Non-pigmented ciliary epithelial cell (primary cell): ENCODE data around the gene TEPSIN.
A peak's percentile ranks its signal among the peaks of the same experiment; 100 is the strongest.

Source experiments
- DNase-seq: peaks from one replicate; pipeline ENCODE4 v3.0.0-alpha.2; 2010; ENCODE audit warnings: low read depth

The TEPSIN gene

DNA sequence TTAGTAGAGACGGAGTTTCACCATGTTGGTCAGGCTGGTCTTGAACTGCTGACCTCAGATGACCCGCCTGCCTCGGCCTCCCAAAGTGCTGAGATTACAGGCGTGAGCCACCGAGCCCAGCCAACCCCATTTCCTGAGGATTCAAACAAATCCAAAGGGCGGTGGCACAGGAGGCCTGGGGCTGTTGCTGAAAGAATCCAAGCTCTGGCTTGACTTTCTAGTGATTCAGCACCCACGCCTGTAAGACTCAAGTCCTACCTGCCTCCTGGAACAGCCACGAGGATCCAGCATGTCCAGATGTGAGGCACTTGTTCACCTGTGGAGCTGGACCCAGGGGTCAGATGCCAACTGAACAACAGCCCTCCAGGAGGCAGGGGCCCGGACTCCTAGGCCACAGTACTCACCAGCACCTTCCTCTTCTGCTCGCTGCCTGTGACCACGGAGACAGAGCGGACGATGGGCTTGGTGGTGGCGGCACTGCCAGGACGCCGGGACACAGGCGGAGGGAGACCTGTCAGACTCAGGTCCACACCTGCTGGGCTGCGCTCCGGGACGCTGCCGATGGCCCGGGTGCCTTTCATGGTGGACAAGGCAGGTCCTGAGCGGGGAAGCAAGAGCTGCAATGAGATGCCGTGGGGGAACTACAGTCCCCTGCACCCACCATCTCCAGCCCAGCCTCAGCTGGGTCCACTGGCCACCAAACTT is 19.2 kb downstream of the TEPSIN start:
- DNase-seq = no peak

DNA sequence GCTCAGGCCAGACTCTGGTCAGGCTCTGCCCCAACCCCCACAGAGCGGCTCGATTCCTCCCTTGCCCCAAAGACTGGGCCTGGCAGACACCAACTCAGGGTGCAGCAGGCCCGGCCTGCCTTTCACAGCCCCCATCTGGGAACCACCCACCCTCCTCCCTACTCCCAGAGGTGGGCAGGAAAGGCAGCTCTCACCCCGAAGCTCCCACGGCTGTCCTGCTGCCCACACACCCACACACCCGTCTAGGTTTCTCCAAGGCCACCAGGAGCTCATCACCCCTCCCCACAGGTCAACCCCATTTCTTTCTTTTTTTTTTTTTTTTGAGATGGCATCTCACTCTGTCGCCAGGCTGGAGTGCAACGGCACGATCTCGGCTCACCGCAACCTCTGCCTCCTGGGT is 19.9 kb downstream of the TEPSIN start:
- no peak for DNase-seq

DNA sequence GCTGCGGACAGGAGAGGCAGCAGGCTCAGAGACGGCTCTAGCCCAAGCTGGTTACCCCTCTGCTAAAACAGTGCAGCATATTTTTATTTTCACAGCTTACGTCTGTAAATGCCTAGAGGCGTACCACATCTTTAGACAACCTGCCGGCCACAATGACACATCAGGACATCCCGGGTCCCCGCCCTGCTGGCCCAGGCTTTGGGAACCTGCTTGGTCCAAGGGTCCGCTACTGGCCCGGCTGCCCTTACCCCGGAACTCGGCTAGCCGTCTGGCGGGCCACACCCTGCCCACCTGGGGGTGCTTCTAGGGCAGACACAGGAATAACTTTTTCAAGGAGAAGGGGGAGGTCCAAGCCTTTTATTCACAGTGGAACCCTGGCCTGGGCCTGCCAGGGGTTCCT is 20.4 kb downstream of the TEPSIN start:
- no peak for DNase-seq

DNA sequence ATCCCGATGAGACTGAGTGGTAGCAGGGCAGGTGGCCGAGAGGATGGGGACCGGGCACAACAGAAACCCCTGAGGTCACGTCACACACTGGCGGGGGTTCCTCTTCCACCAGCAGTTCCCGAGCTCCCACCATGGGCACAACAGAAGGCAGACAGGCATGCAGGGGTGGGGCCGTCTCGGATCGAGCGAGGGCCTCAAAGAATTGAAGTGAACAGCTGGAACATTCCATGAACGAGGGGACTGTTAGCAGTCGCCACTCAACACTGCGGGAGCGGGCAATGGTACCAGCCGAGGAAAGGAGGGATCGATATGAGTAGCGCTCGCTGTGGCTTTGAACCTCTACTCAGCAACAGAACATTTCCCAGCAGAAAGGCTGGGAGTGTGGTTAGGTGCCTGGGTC is 21.4 kb downstream of the TEPSIN start:
- no peak for DNase-seq

DNA sequence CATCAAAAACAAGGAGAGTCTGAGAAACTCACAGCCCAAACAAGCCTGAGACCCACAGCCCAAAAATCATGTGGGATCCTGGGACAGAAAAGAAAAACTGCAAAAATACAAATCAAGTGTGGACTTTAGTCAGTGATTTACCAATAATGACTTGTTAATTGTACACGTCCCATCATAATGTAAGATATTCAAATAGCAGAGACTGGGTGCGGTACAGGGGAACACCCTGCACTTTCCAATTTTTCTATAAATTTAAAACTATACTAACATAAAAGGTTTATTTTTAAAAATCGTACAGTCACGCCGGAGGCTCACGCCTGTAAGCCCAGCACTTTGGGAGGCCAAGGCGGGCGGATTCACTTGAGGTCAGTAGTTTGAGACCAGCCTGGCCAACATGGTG is 24.9 kb downstream of the TEPSIN start:
- no peak for DNase-seq

DNA sequence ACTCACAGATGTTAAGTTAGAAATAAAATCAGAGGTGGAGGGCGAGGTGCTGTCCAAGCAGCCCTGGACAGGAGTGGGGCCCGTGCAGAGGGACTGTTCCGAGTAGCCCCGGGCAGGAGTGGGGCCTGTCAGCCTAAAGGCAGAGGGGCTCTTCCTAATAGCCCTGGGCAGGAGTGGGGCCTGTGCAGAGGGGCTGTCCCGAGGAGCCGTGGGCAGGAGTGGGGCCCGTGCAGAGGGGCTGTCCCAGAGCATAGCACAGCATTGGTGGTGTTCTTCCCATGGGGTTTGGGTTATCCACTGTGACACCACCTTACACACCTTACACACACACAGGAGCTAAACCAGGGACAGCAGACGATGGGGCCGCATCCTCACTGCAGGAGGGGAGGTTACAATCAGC is 26.5 kb downstream of the TEPSIN start:
- DNase-seq = no peak

DNA sequence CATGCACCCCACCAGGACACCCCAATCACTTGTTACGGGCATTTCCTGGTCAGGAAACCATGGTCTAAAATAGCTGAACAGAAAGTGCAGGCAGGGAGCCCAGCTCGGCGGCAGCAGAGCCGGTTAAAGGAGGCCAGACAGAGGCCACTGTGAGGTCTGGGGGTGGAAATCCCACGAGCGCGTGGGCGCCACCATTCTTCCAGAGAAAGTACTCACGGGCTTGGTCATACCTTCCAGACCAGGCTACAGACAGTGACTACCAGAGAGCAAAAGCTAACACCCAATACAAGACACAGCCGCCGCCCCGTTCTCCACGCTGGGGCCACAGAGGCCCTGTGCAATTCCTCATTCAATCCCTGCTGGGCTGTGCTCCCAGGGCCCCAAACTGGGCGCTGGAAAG is 28.0 kb downstream of the TEPSIN start:
- DNase-seq = no peak

DNA sequence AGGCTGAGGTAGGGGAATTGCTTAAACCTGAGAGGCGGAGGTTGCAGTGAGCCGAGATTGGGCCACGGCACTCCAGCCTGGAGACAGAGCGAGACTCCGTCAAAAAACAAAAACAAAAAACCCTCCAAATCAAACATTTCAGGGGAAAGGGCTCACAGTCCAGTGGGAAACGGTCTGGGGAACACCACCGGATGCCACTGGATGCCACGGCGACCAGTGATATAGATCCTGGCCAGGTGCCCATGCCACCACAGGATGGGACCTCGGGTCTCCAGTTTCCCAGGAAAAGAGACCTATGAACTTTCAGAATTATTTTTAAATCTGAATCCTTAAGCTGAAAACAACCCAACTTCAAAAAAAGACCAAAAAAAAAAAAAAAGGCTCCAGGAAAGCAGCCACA is 28.4 kb downstream of the TEPSIN start:
- no peak for DNase-seq

DNA sequence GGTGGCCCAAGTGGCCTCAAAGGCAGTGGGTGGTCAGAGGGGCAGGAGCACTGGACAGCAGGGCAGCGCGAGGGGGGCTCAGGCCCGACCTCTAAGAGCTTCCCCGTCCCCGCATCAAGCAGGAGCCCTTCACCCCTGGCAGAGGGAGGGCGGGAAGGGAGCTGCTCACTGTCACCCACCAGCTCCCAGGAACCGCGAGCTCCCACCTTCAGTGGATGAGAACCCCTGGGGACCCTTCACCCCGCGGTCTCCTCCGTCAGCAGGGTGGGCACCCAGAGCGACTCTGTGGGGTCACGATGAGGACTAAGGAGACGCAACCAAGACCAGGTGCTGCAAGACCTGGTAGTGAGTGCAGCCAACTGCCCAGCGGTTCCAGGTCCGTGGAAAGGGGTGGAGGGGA is 29.7 kb downstream of the TEPSIN start:
- DNase-seq = no peak

DNA sequence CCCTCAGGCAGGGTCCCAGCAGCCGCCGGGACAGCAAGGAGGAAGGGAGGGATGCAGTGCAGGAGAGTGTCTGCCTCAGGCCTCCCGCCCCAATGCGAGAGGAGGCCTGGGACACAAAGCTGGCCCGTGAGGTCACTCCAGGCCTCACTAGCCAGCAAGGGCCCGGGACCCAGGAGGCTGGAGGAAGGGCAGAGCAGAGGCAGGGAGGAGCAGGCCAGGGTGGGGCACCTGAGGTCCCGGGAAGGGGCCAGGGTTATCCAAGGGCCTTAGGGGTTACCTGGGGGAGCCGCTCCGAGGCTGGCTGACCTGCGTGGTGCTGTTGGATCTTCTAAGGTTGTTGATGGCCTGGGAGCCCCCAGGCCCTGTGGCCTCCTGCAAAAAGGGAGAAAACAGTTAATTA is 30.2 kb downstream of the TEPSIN start:
- no peak for DNase-seq

DNA sequence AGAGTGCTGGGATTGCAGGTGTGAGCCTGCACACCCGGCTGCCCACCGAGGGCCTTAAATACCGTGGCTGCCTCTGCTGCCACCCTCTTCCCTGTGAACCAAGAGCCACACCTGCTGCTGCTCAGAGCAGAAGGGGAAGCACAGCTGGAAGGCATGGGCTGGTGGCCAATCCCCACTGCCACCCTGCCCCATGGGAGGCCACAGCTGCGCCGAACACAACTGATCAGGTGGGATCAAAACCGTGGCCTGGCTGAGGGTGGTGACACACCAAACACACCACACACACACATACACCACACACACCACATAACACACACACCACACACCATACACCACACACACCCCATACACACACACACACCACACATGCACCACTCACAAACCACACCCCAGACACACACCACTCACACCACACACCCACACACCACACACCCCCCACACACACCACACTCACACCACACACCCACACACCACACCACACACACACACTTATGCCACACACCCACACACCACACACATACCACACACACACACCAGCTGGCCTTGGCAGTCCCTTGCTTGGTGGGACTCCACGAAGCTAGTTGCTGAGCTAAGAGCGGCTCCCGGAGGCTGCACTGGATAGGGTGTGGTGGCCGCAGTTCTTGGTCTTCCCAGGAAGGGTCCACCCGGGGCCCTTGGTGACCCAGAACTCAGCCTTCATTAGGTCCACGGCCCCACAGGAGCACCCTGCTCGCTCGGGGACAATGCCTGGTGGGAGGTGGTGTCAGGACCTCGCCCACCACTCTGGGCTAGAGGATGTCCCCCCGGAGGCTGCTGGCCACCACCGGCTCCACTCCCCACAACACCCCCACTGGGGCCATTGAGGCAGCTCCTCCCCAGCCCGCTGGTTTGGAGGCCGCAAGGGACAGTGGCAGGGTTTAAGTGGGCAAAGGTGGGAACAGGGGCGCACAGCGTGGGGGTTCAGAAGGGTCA is 31.0 kb downstream of the TEPSIN start:
- DNase-seq = no peak

DNA sequence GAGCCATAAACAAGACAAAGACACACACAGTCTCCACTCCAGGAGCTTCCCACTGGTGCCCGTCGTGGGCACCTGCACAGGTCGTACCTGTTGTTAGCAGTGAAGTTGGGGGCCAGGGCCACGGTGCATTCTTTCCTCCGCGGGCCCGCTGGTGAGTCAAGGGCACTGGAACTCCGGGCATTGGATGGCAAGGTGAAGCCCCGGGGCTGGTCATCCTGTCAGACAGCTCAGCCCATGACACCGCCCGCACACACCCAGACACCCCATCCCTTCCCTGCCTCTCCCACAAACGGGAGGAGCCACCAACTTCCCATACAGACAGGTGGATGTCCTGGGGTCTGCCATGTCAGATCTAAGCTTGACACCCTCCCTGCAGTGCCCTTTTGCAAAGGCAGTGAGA is 32.2 kb downstream of the TEPSIN start:
- no peak for DNase-seq

DNA sequence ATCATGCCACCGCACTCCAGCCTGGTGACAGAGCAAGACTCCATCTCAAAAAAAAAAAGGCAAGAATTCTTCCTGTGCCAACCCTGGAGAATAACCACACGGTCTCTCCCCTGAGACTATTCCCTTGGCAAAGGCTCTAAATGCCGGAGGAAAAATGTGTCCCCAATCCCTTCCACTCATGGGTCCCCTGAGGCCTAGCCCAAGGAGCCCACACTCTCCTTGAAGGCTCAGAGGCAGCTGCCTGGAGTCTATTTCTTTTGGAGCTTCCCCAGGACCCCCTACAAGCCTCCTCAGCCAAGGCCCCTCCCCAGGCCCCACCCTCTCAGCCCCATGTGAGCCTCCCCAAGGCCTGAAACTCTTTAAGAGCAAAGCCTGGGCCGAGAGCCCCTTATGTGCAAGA is 32.7 kb downstream of the TEPSIN start:
- DNase-seq = no peak

DNA sequence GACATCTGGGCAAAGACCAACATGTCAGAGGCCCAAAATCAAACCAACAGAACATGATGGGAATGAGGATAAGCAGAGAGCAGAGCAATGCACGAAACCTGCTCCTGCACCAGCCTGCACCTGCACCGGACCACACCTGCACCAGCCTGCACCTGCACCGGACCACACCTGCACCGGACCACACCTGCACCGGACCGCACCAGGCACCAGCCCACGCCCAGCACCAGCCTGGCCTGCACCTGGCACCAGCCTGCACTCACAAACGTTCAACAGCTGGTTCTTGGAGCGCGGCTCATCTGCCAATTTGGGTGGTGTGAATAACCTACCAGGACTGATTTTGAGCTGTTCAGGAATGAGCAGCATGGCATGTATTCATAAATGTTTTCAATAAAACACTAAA is 34.3 kb downstream of the TEPSIN start:
- DNase-seq = no peak

DNA sequence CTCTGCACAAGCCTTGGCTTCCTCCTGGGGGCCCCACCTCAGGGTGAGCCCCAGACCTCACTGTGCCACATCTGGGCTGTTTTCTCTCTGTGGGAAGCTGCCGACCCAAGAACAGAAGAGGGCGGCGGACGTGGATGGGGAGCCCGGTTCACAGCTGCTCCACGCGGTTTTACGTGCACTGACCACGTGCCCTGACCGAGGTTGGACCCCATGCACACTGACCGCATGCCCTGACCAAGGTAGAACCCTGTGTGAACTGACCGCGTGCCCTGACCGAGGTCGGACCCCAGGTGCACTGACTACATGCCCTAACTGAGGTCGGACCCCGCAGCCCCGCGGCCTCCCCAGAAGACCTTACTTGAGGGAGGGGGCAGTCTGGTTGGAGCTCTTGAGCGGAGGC is 35.7 kb downstream of the TEPSIN start:
- DNase-seq = no peak

DNA sequence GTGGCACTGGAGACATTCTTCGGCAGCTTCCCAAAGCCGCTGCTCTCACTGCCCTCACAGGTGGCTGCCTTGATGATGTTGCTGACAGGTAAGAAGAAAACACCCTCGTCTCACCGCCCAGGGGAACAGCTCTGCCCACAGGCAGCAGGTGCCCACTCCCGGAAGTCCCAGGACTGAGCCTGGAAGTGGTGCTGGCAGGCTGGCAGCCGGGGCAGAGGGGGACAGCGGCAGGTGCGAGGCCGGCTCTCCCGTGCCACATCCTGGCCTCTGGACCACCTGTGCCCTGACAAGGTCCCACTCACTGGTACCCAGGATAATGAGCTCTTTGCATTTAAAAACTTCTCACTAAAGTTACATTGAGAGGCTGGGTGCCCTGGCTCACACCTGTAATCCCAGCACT is 36.5 kb downstream of the TEPSIN start:
- no peak for DNase-seq

DNA sequence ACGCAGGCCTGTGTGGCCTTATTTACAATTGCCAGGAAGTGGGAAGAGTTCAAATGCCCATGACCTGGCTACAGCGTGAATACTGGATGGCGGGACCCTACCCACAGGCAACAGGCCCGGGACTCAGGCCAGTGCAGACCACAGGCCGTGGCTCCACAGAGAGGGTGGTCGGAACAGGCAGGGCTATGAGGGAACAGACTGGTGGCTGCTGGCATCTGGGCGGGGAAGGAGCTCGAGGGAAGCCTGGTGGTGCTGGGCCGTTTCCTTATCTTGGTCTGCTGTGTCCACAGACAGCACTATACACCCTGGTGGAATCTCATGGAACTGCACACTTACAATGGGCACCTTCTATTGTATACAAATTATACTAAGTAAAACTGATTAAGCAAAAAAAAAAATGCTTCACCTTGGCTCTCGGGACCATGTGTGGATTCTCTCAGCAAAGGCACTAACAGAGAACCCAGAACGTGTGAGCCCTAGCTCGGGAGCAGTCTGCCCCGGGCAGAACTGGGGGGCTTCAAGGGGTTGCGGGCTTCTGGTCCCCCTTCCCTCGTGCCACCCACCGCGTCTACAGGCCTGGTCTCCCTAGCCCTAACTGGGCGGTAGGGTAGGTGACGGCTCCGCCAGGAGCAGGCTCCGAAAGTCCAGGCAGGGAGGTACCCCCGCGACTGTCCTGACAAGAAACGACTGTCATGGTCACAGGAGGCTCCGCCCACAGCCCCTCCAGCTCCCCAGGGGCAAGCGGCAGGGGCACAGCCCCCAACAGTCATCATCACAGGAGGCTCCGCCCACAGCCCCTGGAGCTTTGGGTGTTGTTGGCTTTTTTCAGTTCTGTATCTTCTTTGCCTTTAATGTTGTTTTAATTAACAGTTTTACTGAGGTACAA is 37.9 kb downstream of the TEPSIN start:
- DNase-seq = peak; percentile 35

DNA sequence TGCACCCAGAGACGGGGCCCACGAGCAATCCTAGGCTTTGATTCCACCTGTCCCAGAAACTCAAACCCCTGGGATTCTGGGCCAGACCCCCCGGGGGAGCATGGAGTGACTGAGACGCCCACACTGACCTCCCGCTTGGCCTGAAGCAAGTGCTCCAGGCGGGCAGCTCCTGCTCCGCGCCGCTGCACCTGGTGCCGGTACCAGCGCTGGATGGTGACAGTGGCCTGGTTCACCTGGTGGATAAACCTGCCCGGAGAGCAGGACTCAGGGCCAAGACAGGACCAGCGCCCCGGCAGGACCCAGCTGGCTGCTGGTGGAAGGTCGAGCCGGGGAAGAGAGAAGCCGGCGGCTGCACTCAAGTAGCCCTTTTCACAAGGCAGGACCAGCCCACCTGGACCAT is 38.7 kb downstream of the TEPSIN start:
- no peak for DNase-seq

DNA sequence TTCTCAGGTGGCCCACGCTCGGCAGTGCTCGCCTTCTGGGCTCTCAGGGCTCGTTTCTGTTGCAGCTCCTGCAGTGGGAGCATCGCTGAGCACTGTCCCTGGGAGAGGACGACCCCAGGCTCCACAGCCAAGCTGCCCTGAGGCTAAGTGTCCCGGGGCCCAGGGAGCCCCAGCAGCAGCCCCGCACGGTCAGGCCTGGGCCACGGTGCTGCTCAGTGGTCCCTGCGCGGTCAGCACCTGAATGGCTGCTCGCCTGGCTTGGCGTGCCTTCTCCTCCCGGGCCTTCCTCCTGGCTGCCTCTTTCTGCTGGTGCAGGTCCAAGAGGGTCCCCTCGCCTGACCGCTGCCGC is 39.4 kb downstream of the TEPSIN start:
- no peak for DNase-seq

DNA sequence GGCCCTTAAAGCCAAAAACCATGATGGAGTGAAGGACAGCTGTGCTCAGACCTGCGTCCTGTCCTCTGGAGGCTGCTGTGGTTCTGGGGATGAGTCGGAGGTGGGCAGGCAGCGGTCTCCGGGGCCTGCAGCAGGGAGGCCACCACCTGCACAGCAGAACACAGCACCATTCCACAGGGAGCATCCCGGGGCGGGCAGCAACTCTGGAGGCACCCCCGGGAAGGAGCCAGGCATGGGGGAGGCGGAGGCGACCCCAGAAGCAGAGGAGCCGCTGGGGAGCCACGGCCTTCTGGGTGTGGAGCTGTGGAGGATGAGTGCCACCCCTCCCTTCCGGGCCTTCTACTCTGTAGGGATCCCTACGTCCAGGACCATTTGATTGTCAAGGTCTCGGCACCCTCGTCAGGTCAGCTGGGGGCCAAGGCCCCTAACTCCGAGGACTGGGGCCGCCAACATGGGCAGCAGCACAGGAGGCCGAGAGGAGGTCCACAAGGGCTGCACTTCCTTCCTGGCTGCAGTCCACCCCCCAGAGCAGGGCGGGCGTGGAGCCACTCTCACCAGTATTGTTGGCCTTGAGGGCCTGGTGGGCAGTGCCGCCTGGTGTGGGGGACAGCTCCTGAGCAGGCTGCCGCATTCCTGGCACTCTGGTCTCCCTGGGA is 39.9 kb downstream of the TEPSIN start:
- no peak for DNase-seq

DNA sequence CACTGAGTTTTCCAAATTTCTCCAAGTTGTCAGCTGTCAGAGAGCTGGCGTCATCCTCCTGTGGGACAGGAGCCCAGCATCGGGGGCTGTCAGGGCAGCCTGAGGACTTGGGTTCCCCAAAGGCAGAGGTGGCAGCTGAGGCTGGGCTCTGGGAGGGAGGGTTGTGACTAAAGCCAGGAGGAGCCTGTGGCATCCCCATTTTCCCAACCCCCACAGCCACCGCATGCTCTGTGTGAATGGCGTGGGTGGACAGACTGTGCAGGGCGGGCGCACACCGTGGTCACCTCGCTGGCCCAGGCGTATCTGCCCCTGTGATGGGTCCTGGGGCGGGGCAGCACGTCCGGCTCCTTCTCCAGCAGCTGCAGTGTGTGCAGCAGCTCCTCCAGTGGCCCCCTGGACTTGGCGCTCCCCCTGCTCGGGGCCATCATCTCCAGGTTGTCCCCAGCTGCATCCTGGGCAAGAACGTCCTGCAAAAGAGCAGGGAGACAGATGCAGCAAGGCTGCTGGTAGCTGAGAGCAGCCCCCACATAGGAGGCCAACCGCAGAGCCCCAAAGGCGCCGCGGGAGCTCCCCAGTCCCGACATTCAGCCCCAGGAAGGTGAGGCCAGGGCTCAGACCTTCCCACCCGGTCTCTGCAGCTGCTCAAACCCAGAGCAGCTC is 40.9 kb downstream of the TEPSIN start:
- no peak for DNase-seq

DNA sequence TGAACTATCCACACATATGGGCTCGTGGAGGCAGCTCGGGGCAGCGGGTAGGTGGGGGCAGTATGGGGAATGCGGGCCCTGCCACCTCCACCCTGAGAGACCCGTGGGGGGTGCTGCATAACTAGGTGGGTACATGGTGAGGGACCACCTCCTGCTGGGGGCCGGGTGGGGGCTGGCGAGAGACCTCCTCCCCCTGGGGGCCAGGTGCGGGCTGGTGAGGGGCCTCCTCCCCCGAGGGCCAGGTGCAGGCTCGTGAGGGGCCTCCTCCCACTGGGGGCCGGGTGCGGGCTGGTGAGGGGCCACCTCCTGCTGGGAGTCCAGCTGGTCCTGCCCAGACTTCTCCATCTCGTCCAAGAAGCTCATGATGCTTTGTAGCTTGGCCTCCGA is 41.5 kb downstream of the TEPSIN start:
- DNase-seq = no peak
